Endothelial cell of umbilical vein (primary cell): ENCODE data around the gene CHRM3. TPM values are rescaled to one million over a fixed set of nuclear protein-coding genes. Genes with fewer than 3 reads are reported as not detected.

Source experiments
- BruUV-seq: library from RNA; stranded (reverse); fragments of 400-500 nt; replicated peaks from 2 replicates; lab custom pipeline; 2021; lab: Mats Ljungman, UMichigan
- CTCF ChIA-PET: fragments of 300-600, 350-600 bp; sonication (Branson Sonifier 250); formaldehyde crosslinking; loops from one replicate; lab custom pipeline; 2021; ENCODE audit warnings: antibody characterized with exemption, inconsistent platforms; lab: Charles Lee
- POLR2A ChIA-PET: fragments of 300-600, 350-600 bp; sonication (Branson Sonifier 250); formaldehyde crosslinking; loops from one replicate; lab custom pipeline; 2021; ENCODE audit warnings: antibody characterized with exemption, inconsistent platforms; lab: Charles Lee
- DNase-seq: peaks from one replicate; pipeline ENCODE4 v3.0.0-alpha.2; 2011; ENCODE audit warnings: low read depth, low spot score
- FAIRE-seq: peaks from 2 replicates; lab custom pipeline; 2011; peaks lifted over from hg19 to GRCh38; lab: Jason Lieb, UNC
- H2AFZ ChIP-seq: 2 replicates; pipeline ENCODE4 v1.6.0; 2012; ENCODE audit warnings: low read depth, low read length, control low read depth, inconsistent platforms
- H3K27ac ChIP-seq: 2 replicates; pipeline ENCODE4 v1.5.1; 2011; ENCODE audit warnings: low read depth, mild to moderate bottlenecking, control low read depth, low read length, moderate library complexity; ENCODE audit not compliant: insufficient read depth
- H3K27me3 ChIP-seq, 2 experiments: 2 replicates each; pipeline versions ENCODE4 v1.6.0 to v1.6.1; 2011; ENCODE audit warnings: low read length in 2 of 2, mixed read lengths in 1 of 2; ENCODE audit not compliant: control insufficient read depth in 2 of 2, insufficient read depth in 2 of 2
- H3K36me3 ChIP-seq, 2 experiments: 2 replicates in 1 of 2; 3 replicates in 1 of 2; pipeline ENCODE4 v1.5.1; 2011; ENCODE audit warnings: low read length in 2 of 2, mild to moderate bottlenecking in 1 of 2, moderate library complexity in 1 of 2; ENCODE audit not compliant: control insufficient read depth in 2 of 2, insufficient read depth in 2 of 2; ENCODE audit errors: extremely low read depth in 1 of 2
- H3K4me1 ChIP-seq: 3 replicates; pipeline ENCODE4 v1.5.1; 2011; ENCODE audit warnings: mild to moderate bottlenecking, low read length; ENCODE audit not compliant: control insufficient read depth, insufficient read depth; ENCODE audit errors: extremely low read depth
- H3K4me2 ChIP-seq: 2 replicates; pipeline ENCODE4 v1.6.1; 2011; ENCODE audit warnings: low read length, control low read depth, mixed read lengths; ENCODE audit not compliant: insufficient read depth
- H3K4me3 ChIP-seq, 3 experiments: fragments of 200-600 bp in 1 of 3; sonication (generic), shearing (Covaris generic) in 1 of 3; replicated peaks in 1 of 3; 2 replicates each; pipeline ENCODE4 v1.5.1; 2011 to 2016; ENCODE audit warnings: control low read depth in 3 of 3, low read length in 3 of 3, mild to moderate bottlenecking in 2 of 3, inconsistent platforms in 1 of 3, low read depth in 1 of 3, moderate library complexity in 1 of 3; ENCODE audit not compliant: insufficient read depth in 1 of 3
- H3K79me2 ChIP-seq: 2 replicates; pipeline ENCODE4 v1.6.0; 2012; ENCODE audit warnings: low read length, inconsistent platforms; ENCODE audit not compliant: control insufficient read depth, insufficient read depth
- H3K9ac ChIP-seq: replicated peaks from 2 replicates; pipeline ENCODE3; 2011; ENCODE audit warnings: low read length, control low read depth; ENCODE audit not compliant: insufficient read depth; ENCODE audit errors: extremely low read depth
- H3K9me1 ChIP-seq: replicated peaks from 3 replicates; pipeline ENCODE4 v1.6.0; 2011; ENCODE audit warnings: mild to moderate bottlenecking, low read length; ENCODE audit not compliant: control insufficient read depth, insufficient read depth; ENCODE audit errors: extremely low read depth
- H3K9me3 ChIP-seq: replicated peaks from 2 replicates; pipeline ENCODE4 v1.5.1; 2012; ENCODE audit warnings: low read length, inconsistent platforms; ENCODE audit not compliant: control insufficient read depth, insufficient read depth
- H4K20me1 ChIP-seq: replicated peaks from 2 replicates; pipeline ENCODE3; 2011; ENCODE audit warnings: mild to moderate bottlenecking, low read length; ENCODE audit not compliant: control insufficient read depth, insufficient read depth; ENCODE audit errors: extremely low read depth
- EZH2 ChIP-seq: IDR thresholded peaks from 2 replicates; pipeline ENCODE4 v1.6.1; 2012; ENCODE audit warnings: borderline replicate concordance, low read depth, mild to moderate bottlenecking, moderate library complexity, low read length, inconsistent platforms; ENCODE audit not compliant: severe bottlenecking
- GATA2 ChIP-seq: IDR thresholded peaks from 2 replicates; pipeline ENCODE4 v1.7.0; 2011; ENCODE audit warnings: low read depth, mild to moderate bottlenecking, moderate library complexity, mixed read lengths, low read length; ENCODE audit not compliant: insufficient read length, insufficient read depth
- MYC ChIP-seq: IDR thresholded peaks from one replicate; pipeline ENCODE4 v1.6.1; 2011; ENCODE audit warnings: mild to moderate bottlenecking, low read depth, low read length
- POLR2A ChIP-seq: IDR thresholded peaks from 2 replicates; pipeline ENCODE4 v1.6.1; 2012; ENCODE audit warnings: low read depth, mild to moderate bottlenecking, control low read depth, low read length
- dilution Hi-C: fragments of 300-500 bp; cut with MboI; formaldehyde crosslinking; loops from one replicate; pipeline ENCODE4 v1.15.0; 2019; ENCODE audit warnings: low sequenced_read_pairs; ENCODE audit not compliant: extremely low pct_ligation_motif_present
- intact Hi-C: fragments of 100-400 bp; cut with micrococcal nuclease; formaldehyde crosslinking; loops from one replicate; pipeline ENCODE4 v1.10.0; 2022
- polyA plus RNA-seq, 4 experiments: library from polyadenylated mRNA; depleted of rRNA in 3 of 4; stranded (reverse) in 3 of 4; unstranded in 1 of 4; fragments of >200 nt; gene quantifications; 2 replicates each; pipeline versions ENCODE4 v1.2.1 to v1.2.3, GENCODE V29; 2011 to 2012; ENCODE audit warnings: missing spikeins in 1 of 4
- total RNA-seq: library from RNA; stranded (reverse); gene quantifications from 2 replicates; pipeline ENCODE4 v1.2.3, GENCODE V29; 2021
- TF ChIP-seq, protein P1 (sequence below): IDR thresholded peaks from 2 replicates; pipeline ENCODE4 v1.6.1; 2011; ENCODE audit not compliant: insufficient read depth, insufficient read length
- TF ChIP-seq, protein P2 (sequence below), 2 donors: IDR thresholded peaks; 1 replicate in 1 of 2; 2 replicates in 1 of 2; pipeline ENCODE4 v1.5.1; 2011; ENCODE audit warnings: low read length in 2 of 2, mild to moderate bottlenecking in 2 of 2, moderate library complexity in 2 of 2, control low read depth in 1 of 2, inconsistent platforms in 1 of 2, low read depth in 1 of 2; ENCODE audit not compliant: insufficient read depth in 1 of 2; ENCODE audit errors: extremely low read depth in 1 of 2

Gene CHRM3
- total and polyA plus RNA-seq, 2 donors (not counting 3 experiments of a cell fraction or from before 2014, with no cell fraction given): not detected

DNA sequence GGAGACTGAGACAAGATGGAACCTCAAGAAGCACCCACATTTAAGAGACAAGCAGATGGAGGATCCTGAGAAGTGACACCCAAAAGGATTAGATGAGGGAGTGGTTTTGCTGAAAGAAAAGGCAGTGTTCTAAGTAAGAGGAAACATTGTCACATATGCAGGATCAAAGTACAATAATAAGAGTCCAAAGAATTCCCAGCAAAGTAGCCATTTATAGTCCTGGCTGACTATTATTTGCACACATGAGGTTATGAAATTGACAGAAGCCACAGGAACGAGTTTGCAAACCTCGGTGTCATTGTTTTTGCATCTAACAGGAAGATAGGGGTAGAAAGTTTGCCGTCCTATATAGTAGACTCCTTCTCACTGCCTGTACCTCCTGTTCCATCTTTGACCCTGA is 41.3 kb downstream of the CHRM3 start:
- no TSS peak for BruUV-seq
- dilution Hi-C loops: no loop called here
- DNase-seq: no peak

More for the DNA sequence above, 41.3 kb downstream of the CHRM3 start:
- Histone ChIP-seq H3K9me1 (no peaks in the 10 kb centered on the region), H3K4me1 (no peaks in the 10 kb centered on the region), H3K9me3 (peaks cover 5% of the 10 kb centered on the region), H3K36me3 (no peaks in the 10 kb centered on the region), H4K20me1 (no peaks in the 10 kb centered on the region), H3K4me2 (no peak overlapping the region), H3K9ac (no peak overlapping the region), H3K27ac (no peak overlapping the region), H3K27me3 (no peaks in the 10 kb centered on the region), H2AFZ (no peak overlapping the region), H3K4me3 (no peak overlapping the region), H3K79me2 (no peaks in the 10 kb centered on the region)
- CTCF ChIA-PET: no interaction called here
- POLR2A ChIA-PET: no interaction called here
- no peak for FAIRE-seq
- intact Hi-C loops: no loop called here
- TF ChIP-seq POLR2A (no peak), MYC (no peak), GATA2 (no peak), EZH2 (no peak)
- TF ChIP-seq, protein P1, sequence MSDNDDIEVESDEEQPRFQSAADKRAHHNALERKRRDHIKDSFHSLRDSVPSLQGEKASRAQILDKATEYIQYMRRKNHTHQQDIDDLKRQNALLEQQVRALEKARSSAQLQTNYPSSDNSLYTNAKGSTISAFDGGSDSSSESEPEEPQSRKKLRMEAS: no peak
- TF ChIP-seq, protein P2, sequence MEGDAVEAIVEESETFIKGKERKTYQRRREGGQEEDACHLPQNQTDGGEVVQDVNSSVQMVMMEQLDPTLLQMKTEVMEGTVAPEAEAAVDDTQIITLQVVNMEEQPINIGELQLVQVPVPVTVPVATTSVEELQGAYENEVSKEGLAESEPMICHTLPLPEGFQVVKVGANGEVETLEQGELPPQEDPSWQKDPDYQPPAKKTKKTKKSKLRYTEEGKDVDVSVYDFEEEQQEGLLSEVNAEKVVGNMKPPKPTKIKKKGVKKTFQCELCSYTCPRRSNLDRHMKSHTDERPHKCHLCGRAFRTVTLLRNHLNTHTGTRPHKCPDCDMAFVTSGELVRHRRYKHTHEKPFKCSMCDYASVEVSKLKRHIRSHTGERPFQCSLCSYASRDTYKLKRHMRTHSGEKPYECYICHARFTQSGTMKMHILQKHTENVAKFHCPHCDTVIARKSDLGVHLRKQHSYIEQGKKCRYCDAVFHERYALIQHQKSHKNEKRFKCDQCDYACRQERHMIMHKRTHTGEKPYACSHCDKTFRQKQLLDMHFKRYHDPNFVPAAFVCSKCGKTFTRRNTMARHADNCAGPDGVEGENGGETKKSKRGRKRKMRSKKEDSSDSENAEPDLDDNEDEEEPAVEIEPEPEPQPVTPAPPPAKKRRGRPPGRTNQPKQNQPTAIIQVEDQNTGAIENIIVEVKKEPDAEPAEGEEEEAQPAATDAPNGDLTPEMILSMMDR (IDR thresholded peaks at IDR 0.05; ENCODE audit: extremely low read depth in 1 of 2, insufficient read depth in 1 of 2, low read depth in 1 of 2, low read length in 2 of 2): no peak
